IPS-11a (cell line): Measurements from ENCODE around the gene SIRPB2.
"Not testable (repeated sequence)": the region's sequence is repeated elsewhere in the genome, so short reads cannot be mapped to it uniquely, and the experiment has no call there.

Experiments used
- H3K4me3 ChIP-seq: one replicate; pipeline ENCODE4 v1.5.1; 2013; ENCODE audit warnings: low read depth, low read length, control low read depth

SIRPB2 gene

GRCh38 chr20:1500496-1500895 lies 9.3 kb upstream of the SIRPB2 start:
- no peak overlapping the region for H3K4me3 ChIP-seq

- H3K4me3 ChIP-seq, result no peak overlapping the region
Observed at GRCh38 chr20:1499528-1500420, 8.6 kb upstream of the SIRPB2 start.

- H3K4me3 ChIP-seq, result not testable (repeated sequence)
Observed at GRCh38 chr20:1497371-1497770, 6.2 kb upstream of the SIRPB2 start.

GRCh38 chr20:1496930-1497329 lies 5.7 kb upstream of the SIRPB2 start:
- H3K4me3 ChIP-seq, result no peak overlapping the region

DNA sequence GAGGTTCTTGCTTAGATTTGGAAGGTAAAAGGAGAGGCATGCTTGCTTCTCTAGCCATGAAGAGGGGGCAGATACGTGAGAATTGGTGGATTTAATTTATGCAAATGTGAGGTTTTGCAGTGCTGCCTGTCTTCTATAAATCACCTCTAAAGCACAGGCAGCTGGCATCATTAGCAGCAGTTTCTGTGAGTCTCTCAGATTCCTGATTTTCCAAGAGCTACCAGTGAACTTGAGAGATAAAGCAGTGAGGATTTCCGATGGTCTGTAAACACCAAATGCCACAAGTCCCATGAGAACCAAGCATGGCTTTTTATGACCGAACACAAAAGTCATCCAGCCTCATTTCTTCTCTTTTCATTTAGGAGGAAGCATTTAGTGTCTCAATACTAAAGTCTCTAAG lies 3.2 kb upstream of the SIRPB2 start:
- H3K4me3 ChIP-seq, result no peak overlapping the region

DNA sequence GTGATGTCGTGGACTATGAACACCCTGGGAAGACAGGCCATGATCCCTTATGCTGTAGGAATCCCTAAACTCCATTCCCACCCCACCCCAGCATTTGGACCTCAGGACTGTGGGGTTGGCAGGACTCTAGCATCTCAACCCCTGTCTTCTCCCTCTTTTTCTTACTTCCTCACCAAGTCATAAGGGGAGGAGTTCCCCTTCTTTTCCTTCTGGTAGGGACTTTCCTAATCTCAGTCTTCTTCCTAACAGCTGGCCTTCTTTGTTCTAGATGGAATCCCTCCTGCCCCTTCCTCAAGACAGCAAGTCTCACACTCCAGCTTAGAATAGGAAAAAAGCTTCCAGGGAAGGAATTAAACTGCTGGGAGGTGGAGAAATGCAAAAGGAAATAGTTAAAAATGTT lies 2.3 kb upstream of the SIRPB2 start:
- no peak overlapping the region for H3K4me3 ChIP-seq

DNA sequence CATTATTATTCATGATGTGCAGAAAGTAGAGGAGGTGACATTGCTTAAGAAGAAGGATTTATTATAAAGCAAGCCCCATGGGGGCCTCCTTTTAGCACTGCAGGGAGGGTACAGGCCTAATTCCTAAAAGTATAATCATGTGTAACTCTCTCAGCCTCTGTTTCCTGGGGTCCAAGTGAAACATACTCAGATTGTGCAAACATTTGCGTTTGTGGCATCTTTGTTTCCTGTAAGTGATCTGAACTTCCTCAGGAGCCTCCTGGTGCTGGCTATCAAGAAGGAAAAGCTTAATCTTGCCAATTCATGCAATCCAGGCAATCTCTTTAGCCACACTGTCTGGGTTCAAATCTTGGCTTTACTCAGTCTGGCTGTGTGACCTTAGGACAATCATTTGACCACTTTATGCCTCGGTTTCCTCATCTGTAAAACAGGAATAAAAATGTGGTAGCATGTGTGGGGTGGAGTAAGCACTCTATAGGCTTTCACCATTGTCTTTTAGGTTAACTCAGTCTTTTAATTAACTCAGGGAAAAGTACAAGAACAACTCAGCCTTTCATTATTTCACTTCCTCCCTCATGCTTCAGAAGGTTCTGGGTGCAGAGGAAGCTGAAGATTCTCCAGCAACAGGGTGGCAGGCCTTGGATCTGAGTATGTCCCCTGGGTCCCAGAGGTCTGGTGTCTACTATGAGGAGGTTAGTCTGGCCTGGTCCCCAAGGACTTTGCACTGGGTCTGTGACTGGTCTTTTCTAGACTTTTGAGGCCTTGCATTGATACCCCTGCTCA lies 831 bp upstream of the SIRPB2 start:
- H3K4me3 ChIP-seq, result no peak overlapping the region

GRCh38 chr20:1490643-1491195 lies 501 bp downstream of the SIRPB2 start:
- no peak overlapping the region for H3K4me3 ChIP-seq

- no peak overlapping the region for H3K4me3 ChIP-seq
Observed at GRCh38 chr20:1489764-1490436, 1.3 kb downstream of the SIRPB2 start.

DNA sequence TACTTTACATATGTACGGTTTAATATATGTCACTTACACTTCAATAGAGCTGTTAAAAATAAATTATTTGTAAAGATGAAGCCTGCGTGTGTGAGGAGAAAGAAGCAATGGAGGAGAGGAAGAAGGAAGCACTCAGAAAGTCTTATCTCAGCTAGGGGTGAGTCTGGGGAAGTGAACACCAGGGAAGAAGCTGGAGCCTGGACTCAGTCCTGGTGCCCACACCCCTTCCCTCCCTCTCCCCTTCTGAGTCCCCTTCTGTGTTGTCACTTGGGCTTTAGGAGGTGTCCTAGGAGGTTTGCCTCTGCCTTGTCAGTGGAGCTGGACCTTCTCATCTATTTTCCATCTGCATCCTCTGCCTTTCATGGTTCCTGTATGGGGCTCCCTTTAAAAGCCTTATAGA lies 1.9 kb downstream of the SIRPB2 start:
- no peak overlapping the region for H3K4me3 ChIP-seq

DNA sequence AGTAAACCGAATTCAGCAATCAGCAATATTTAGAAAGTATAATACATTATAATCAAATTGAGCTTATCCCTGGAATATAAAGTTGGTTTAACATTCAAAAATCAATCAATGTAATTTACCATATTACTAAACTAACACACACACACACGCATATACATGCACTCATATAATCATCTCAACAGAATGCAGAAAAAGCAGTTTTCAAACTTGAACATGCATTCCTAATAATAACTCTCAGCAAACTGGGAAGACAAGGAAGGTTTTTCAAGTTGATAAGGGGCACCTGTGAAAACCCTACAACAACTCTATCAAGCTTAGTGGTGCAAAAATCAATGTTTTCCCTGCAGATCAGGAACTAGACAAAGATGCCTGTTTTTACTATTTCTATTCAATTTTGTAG lies 4.7 kb downstream of the SIRPB2 start:
- H3K4me3 ChIP-seq, result no peak overlapping the region

GRCh38 chr20:1484438-1485116 lies 6.6 kb downstream of the SIRPB2 start:
- H3K4me3 ChIP-seq, result no peak overlapping the region

DNA sequence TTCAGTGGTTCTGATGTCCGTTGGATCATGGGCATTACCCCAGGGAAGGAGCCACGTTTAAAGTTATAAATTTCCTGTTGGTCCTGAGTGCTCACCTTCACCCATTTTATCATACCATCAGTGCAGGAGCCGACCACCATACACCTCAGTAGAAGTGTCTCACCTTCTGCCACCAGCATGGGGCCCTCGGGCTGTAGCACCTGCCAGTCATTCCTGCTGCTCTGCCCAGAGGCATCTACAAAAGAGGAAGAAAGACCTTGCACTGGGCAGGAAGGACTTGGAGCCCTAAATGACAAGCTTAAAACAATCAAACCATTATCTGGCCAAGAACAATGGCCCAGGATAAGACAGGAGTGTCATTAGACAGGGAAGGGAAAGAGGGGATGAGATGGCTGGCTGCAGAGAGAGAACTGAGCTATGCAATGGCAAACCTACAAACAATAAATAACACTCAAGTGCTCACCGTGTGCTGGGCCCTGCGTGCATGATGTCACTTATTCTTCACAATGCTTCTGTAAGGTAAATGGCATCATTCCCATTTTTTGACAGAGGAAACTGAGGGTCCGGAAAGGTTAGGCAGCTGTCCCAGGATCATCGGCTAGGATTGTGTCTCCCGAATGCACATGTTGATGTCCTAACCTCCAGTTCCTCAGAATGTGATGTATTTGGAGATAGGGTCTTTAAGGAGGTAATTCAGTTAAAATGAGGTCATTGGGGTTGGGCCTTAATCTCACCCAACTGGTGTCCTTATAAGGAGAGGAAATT lies 11.2 kb downstream of the SIRPB2 start:
- H3K4me3 ChIP-seq, result no peak overlapping the region

- H3K4me3 ChIP-seq, result no peak overlapping the region
Observed at GRCh38 chr20:1478566-1478965, 12.7 kb downstream of the SIRPB2 start.

GRCh38 chr20:1477896-1478490 lies 13.2 kb downstream of the SIRPB2 start:
- H3K4me3 ChIP-seq, result no peak overlapping the region

GRCh38 chr20:1474817-1475603 lies 16.2 kb downstream of the SIRPB2 start:
- H3K4me3 ChIP-seq, result no peak overlapping the region

GRCh38 chr20:1474325-1474724 lies 16.9 kb downstream of the SIRPB2 start:
- H3K4me3 ChIP-seq, result no peak overlapping the region

- no peak overlapping the region for H3K4me3 ChIP-seq
Observed at GRCh38 chr20:1473246-1474220, 17.7 kb downstream of the SIRPB2 start.
